HepG2 (cell line): ENCODE measurements around the gene PEX14.

Experiments used
- BRCA1 ChIP-seq: sonication (generic); formaldehyde crosslinking; IDR thresholded peaks from 2 replicates; pipeline ENCODE4 v1.4.0; 2020; ENCODE audit warnings: missing genetic modification reagents
- CTCF ChIP-seq: sonication (generic); formaldehyde crosslinking; IDR thresholded peaks from 2 replicates; pipeline ENCODE4 v1.5.0; 2020; ENCODE audit warnings: mild to moderate bottlenecking, missing genetic modification reagents, moderate library complexity
- DRAP1 ChIP-seq: IDR thresholded peaks from 2 replicates; pipeline ENCODE4 v1.6.1; 2016; ENCODE audit warnings: missing genetic modification reagents, missing compliant biosample characterization
- EP300 ChIP-seq, 3 experiments: sonication (generic) in 1 of 3; formaldehyde crosslinking in 1 of 3; IDR thresholded peaks; 2 replicates each; pipeline versions ENCODE4 v1.5.1 to v1.6.1; 2011 to 2020; ENCODE audit warnings: low read depth in 2 of 3, low read length in 2 of 3, borderline replicate concordance in 1 of 3, improper control_type of control experiment in 1 of 3, mild to moderate bottlenecking in 1 of 3, missing genetic modification reagents in 1 of 3, moderate library complexity in 1 of 3
- HDAC1 ChIP-seq: sonication (generic); formaldehyde crosslinking; IDR thresholded peaks from 2 replicates; pipeline ENCODE4 v1.5.1; 2020; ENCODE audit warnings: mild to moderate bottlenecking, missing genetic modification reagents
- HMGXB4 ChIP-seq, 2 experiments: sonication (generic) in 1 of 2; formaldehyde crosslinking in 1 of 2; IDR thresholded peaks; 2 replicates each; pipeline versions ENCODE4 v1.4.0 to v1.6.1; 2018 to 2020; ENCODE audit warnings: missing genetic modification reagents in 2 of 2, borderline replicate concordance in 1 of 2, low read depth in 1 of 2, mild to moderate bottlenecking in 1 of 2, missing biosample characterization in 1 of 2
- PBX3 ChIP-seq: sonication (generic); formaldehyde crosslinking; IDR thresholded peaks from 2 replicates; pipeline ENCODE4 v1.8.1; 2023; ENCODE audit warnings: missing genetic modification reagents, inconsistent platforms, borderline replicate concordance
- TBL1XR1 ChIP-seq: fragments of 150-350 bp; IDR thresholded peaks from 2 replicates; pipeline ENCODE4 v1.6.1; 2014; ENCODE audit warnings: borderline replicate concordance, low read length; ENCODE audit not compliant: partially characterized antibody
- THAP7 ChIP-seq: sonication (generic); formaldehyde crosslinking; IDR thresholded peaks from 2 replicates; pipeline ENCODE4 v1.8.1; 2023; ENCODE audit warnings: mild to moderate bottlenecking, missing genetic modification reagents
- ZNF572 ChIP-seq: sonication (generic); formaldehyde crosslinking; IDR thresholded peaks from 2 replicates; pipeline ENCODE4 v1.5.1; 2020; ENCODE audit warnings: mild to moderate bottlenecking, missing genetic modification reagents

- no peak for TF ChIP-seq HDAC1 (CRISPR knock-in tag)
- TF ChIP-seq TBL1XR1, result no peak
- no peak for TF ChIP-seq THAP7
- TF ChIP-seq CTCF (CRISPR knock-in tag), result no peak
- TF ChIP-seq HMGXB4 (CRISPR knock-in tag; IDR thresholded peaks at IDR 0.05; ENCODE audit: borderline replicate concordance in 1 of 2, low read depth in 1 of 2), result no peak
- TF ChIP-seq DRAP1 (CRISPR knock-in tag), result no peak
- no peak for TF ChIP-seq PBX3 (CRISPR knock-in tag)
- TF ChIP-seq EP300 (IDR thresholded peaks at IDR 0.05; ENCODE audit: low read depth in 2 of 2, low read length in 2 of 2), result no peak
- no peak for TF ChIP-seq EP300 (CRISPR knock-in tag; IDR thresholded peaks at IDR 0.05; ENCODE audit: borderline replicate concordance)
- TF ChIP-seq BRCA1 (CRISPR knock-in tag), result no peak
- no peak for TF ChIP-seq ZNF572
Observed at GRCh38 chr1:10628685-10629084, 153.9 kb downstream of the PEX14 start.
